Large intestine (tissue), 3 donors: ENCODE measurements around the gene COL23A1. TPM values are rescaled to one million over a fixed set of nuclear protein-coding genes. Genes with fewer than 3 reads are reported as not detected.

Source experiments
- DNase-seq, 2 donors: peaks; one replicate each; pipeline versions ENCODE4 v3.0.0 to v3.0.0-alpha.2; 2013
- H3K27ac ChIP-seq: one replicate; pipeline ENCODE4 v1.5.1; 2013; ENCODE audit warnings: low read length
- H3K27me3 ChIP-seq: 2 replicates; pipeline ENCODE4 v1.6.1; 2013; ENCODE audit warnings: low read length; ENCODE audit not compliant: control insufficient read depth, insufficient read depth
- H3K36me3 ChIP-seq: 2 replicates; pipeline ENCODE4 v1.6.1; 2013; ENCODE audit warnings: low read length; ENCODE audit not compliant: control insufficient read depth, insufficient read depth
- H3K4me1 ChIP-seq: one replicate; pipeline ENCODE4 v1.6.1; 2013; ENCODE audit warnings: low read length; ENCODE audit not compliant: control insufficient read depth, insufficient read depth
- H3K4me3 ChIP-seq: one replicate; pipeline ENCODE4 v1.5.1; 2013; ENCODE audit warnings: low read length
- H3K9me3 ChIP-seq: one replicate; pipeline ENCODE4 v1.6.1; 2013; ENCODE audit warnings: mild to moderate bottlenecking, low read depth, low read length, moderate library complexity; ENCODE audit not compliant: control insufficient read depth
- WGBS: methylation state at CpG from one replicate; pipeline ENCODE4 v1.1.5; 2013; ENCODE audit warnings: low lambda C conversion rate; ENCODE audit not compliant: insufficient coverage; 5-methylcytosine and 5-hydroxymethylcytosine counted together
- polyA plus RNA-seq: library from polyadenylated mRNA; unstranded; fragments of 120-200 nt; gene quantifications from one replicate; pipeline ENCODE4 v1.2.1, GENCODE V29; 2013

COL23A1 gene
- polyA plus RNA-seq, 1 donor: 8.9 TPM

GRCh38 chr5:178419651-178420050 lies 170.5 kb downstream of the COL23A1 start:
- Histone ChIP-seq H3K36me3 (no peaks in the 10 kb centered on the region), H3K27me3 (peaks cover 8% of the 10 kb centered on the region), H3K4me3 (no peak overlapping the region), H3K9me3 (no peaks in the 10 kb centered on the region), H3K4me1 (no peaks in the 10 kb centered on the region), H3K27ac (no peak overlapping the region)
- 37% methylated on average over 2 of the region's 8 CpGs for WGBS
- no peak for DNase-seq

GRCh38 chr5:178419196-178419595 lies 171.0 kb downstream of the COL23A1 start:
- H3K27ac ChIP-seq: no peak overlapping the region
- DNase-seq: no peak
- peaks cover 8% of the 10 kb centered on the region for H3K27me3 ChIP-seq
- H3K4me3 ChIP-seq: no peak overlapping the region
- H3K4me1 ChIP-seq: no peaks in the 10 kb centered on the region
- no CpG with 5 or more reads among the region's 9 CpGs for WGBS
- H3K36me3 ChIP-seq: no peaks in the 10 kb centered on the region
- H3K9me3 ChIP-seq: no peaks in the 10 kb centered on the region

GRCh38 chr5:178418471-178419010 lies 171.7 kb downstream of the COL23A1 start:
- no peaks in the 10 kb centered on the region for H3K9me3 ChIP-seq
- no peaks in the 10 kb centered on the region for H3K36me3 ChIP-seq
- peaks cover 8% of the 10 kb centered on the region for H3K27me3 ChIP-seq
- H3K27ac ChIP-seq: no peak overlapping the region
- no peak overlapping the region for H3K4me3 ChIP-seq
- whole genome bisulfite sequencing: no CpG with 5 or more reads among the region's 7 CpGs
- DNase-seq: no peak
- H3K4me1 ChIP-seq: no peaks in the 10 kb centered on the region

- Histone ChIP-seq H3K27me3 (peaks cover 8% of the 10 kb centered on the region), H3K27ac (no peak overlapping the region), H3K9me3 (no peaks in the 10 kb centered on the region), H3K4me3 (no peak overlapping the region), H3K36me3 (no peaks in the 10 kb centered on the region), H3K4me1 (no peaks in the 10 kb centered on the region)
- DNase-seq: no peak
- WGBS: no CpG with 5 or more reads among the region's 2 CpGs
Measured at GRCh38 chr5:178418031-178418430, 172.2 kb downstream of the COL23A1 start.

DNA sequence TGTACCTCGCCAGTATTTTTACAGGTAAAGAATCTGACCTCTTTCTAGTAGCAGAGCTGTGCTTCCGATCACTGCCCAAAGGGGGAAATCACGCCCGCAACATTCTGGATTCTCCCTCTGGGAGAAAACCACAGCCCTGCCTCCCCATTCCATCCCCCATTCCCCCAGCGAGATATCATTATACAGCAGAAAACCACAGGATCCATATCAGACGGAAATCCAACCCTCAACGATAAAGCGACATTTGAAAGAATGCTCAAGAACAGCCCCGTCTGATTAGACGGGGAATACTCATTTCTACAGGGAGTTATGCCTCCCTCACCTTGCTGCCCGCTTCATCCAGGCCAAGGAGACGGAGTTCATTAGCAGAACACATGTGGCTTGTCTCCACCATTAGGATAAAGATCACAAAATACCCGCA lies 172.8 kb downstream of the COL23A1 start:
- H3K4me3 ChIP-seq: no peak overlapping the region
- H3K36me3 ChIP-seq: no peaks in the 10 kb centered on the region
- H3K27me3 ChIP-seq: peaks cover 8% of the 10 kb centered on the region
- no peaks in the 10 kb centered on the region for H3K4me1 ChIP-seq
- DNase-seq: no peak
- WGBS: no CpG with 5 or more reads among the region's 13 CpGs
- H3K9me3 ChIP-seq: no peaks in the 10 kb centered on the region
- no peak overlapping the region for H3K27ac ChIP-seq

- no peak overlapping the region for H3K27ac ChIP-seq
- H3K4me1 ChIP-seq: no peaks in the 10 kb centered on the region
- no peak overlapping the region for H3K4me3 ChIP-seq
- no peaks in the 10 kb centered on the region for H3K36me3 ChIP-seq
- no peaks in the 10 kb centered on the region for H3K9me3 ChIP-seq
- peaks cover 8% of the 10 kb centered on the region for H3K27me3 ChIP-seq
- DNase-seq: no peak
- WGBS: no CpG with 5 or more reads among the region's 6 CpGs
Measured at GRCh38 chr5:178416919-178417318, 173.3 kb downstream of the COL23A1 start.

DNA sequence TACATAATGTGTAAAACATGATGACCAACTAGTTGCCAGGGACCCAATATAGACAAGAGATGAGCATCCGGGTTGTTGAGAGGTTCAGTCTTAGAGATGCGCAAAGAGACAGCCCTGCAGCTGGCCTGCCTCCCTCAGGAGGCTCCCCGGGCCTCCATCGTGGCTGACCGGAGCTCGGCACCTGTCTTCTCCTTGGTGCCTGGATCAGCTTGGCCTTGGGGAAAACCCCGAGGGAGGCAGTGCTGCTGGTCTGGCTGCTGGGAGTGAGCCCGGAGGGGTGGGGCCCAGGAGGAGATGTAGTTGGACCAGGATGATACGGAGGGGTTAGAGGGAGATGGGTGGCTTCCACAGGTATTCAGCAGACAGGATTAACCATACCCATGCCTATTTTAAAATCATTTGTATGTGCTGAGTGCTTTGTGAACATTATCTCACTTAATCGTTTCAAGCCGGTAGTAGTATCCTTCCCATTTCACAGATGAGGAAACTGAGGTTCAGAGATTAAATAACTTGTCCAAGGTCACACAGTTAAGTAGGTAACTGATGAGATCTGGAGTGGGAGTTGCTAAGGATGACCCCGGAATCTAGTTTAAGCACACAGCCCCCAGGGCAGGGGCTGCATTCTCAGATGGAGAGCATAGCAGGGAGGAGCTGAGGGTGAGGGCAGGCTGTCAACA lies 173.8 kb downstream of the COL23A1 start:
- Histone ChIP-seq H3K9me3 (no peaks in the 10 kb centered on the region), H3K27ac (no peak overlapping the region), H3K4me1 (no peaks in the 10 kb centered on the region), H3K36me3 (no peaks in the 10 kb centered on the region), H3K4me3 (no peak overlapping the region), H3K27me3 (peaks cover 8% of the 10 kb centered on the region)
- no CpG with 5 or more reads among the region's 12 CpGs for WGBS
- DNase-seq: no peak

GRCh38 chr5:178415353-178415752 lies 174.8 kb downstream of the COL23A1 start:
- H3K4me1 ChIP-seq: no peaks in the 10 kb centered on the region
- H3K27ac ChIP-seq: no peak overlapping the region
- H3K4me3 ChIP-seq: no peak overlapping the region
- WGBS: no CpG with 5 or more reads among the region's 17 CpGs
- H3K9me3 ChIP-seq: no peaks in the 10 kb centered on the region
- peaks cover 8% of the 10 kb centered on the region for H3K27me3 ChIP-seq
- no peak for DNase-seq
- H3K36me3 ChIP-seq: no peaks in the 10 kb centered on the region

DNA sequence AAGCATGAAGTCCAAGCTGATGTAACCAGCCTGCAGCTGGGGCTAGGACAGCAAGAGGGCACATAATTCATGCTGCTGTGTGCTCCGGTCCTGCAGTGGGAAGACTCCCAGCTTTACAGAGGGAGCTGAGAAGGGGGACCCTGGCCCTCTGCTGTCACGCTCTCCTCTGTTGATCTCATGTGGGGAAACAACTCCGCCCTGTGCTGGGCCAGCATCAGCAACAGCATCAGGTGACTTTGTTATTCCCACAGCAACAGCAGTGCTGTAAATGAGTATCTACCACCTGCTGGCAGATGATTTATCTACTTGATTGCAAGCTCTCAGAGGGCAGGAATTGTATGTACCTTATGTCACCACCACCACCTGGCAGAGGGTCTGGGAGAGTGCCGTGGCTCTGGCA lies 176.2 kb downstream of the COL23A1 start:
- Histone ChIP-seq H3K4me3 (no peak overlapping the region), H3K27me3 (peaks cover 2% of the 10 kb centered on the region), H3K4me1 (no peaks in the 10 kb centered on the region), H3K9me3 (no peaks in the 10 kb centered on the region), H3K27ac (no peak overlapping the region), H3K36me3 (no peaks in the 10 kb centered on the region)
- no CpG with 5 or more reads among the region's 4 CpGs for WGBS
- DNase-seq: no peak

- Histone ChIP-seq H3K9me3 (no peaks in the 10 kb centered on the region), H3K4me3 (no peak overlapping the region), H3K27ac (no peak overlapping the region), H3K27me3 (no peaks in the 10 kb centered on the region), H3K36me3 (no peaks in the 10 kb centered on the region), H3K4me1 (no peaks in the 10 kb centered on the region)
- no CpG with 5 or more reads among the region's 2 CpGs for whole genome bisulfite sequencing
- no peak for DNase-seq
Measured at GRCh38 chr5:178411083-178411482, 179.1 kb downstream of the COL23A1 start.

DNA sequence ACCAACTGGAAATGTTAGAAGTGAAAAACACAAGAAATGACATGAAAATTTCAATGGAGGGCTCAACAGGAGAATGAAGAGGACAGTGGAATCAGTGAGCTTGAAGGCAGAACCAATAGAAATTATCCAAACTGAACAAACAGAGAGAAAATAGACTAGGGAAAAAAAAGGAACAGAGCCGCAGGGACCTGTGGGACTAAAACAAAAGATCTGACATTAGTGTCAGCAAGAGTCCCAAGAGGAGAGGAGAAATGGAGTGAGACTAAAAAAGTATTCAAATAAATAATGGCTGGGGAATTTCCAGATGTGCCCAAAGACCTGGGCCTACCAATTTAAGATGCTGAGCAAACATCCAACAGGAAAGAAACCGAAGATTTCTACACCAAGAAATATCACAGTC lies 182.5 kb downstream of the COL23A1 start:
- WGBS: 100% methylated on average over 2 of the region's 2 CpGs
- H3K4me1 ChIP-seq: no peaks in the 10 kb centered on the region
- H3K4me3 ChIP-seq: no peak overlapping the region
- no peaks in the 10 kb centered on the region for H3K27me3 ChIP-seq
- no peaks in the 10 kb centered on the region for H3K9me3 ChIP-seq
- no peaks in the 10 kb centered on the region for H3K36me3 ChIP-seq
- no peak for DNase-seq
- no peak overlapping the region for H3K27ac ChIP-seq
